Neuronal stem cell (in vitro differentiated cells): ENCODE measurements around the gene CAMK1D.

Experiments
- DNase-seq: peaks from one replicate; pipeline ENCODE4 v3.0.0-alpha.2; 2013; ENCODE audit warnings: low spot score
- H2AFZ ChIP-seq: one replicate; pipeline ENCODE4 v1.6.1; 2013; ENCODE audit warnings: mild to moderate bottlenecking, low read length, inconsistent platforms
- H2AK5ac ChIP-seq: 2 replicates; pipeline ENCODE4 v1.6.1; 2013; ENCODE audit warnings: low read depth, mild to moderate bottlenecking, inconsistent platforms, low read length, moderate library complexity, mixed read lengths
- H2BK120ac ChIP-seq: 2 replicates; pipeline ENCODE4 v1.6.1; 2013; ENCODE audit warnings: low read depth, mild to moderate bottlenecking, inconsistent platforms, low read length, moderate library complexity, mixed read lengths
- H2BK12ac ChIP-seq: one replicate; pipeline ENCODE4 v1.6.1; 2013; ENCODE audit warnings: low read length, inconsistent platforms
- H2BK15ac ChIP-seq: 2 replicates; pipeline ENCODE4 v1.6.1; 2013; ENCODE audit warnings: mild to moderate bottlenecking, low read length, inconsistent platforms, mixed read lengths
- H2BK5ac ChIP-seq: one replicate; pipeline ENCODE4 v1.6.1; 2013; ENCODE audit warnings: inconsistent platforms, mild to moderate bottlenecking, low read length, moderate library complexity
- H3K14ac ChIP-seq: one replicate; pipeline ENCODE4 v1.6.1; 2013; ENCODE audit warnings: low read length, inconsistent platforms
- H3K18ac ChIP-seq: 2 replicates; pipeline ENCODE4 v1.6.1; 2013; ENCODE audit warnings: low read length, inconsistent platforms
- H3K23ac ChIP-seq: 2 replicates; pipeline ENCODE4 v1.6.1; 2013; ENCODE audit warnings: low read depth, mild to moderate bottlenecking, mixed read lengths, low read length, inconsistent platforms; ENCODE audit not compliant: poor library complexity
- H3K27ac ChIP-seq: replicated peaks from 3 replicates; pipeline ENCODE4 v1.5.1; 2013; ENCODE audit warnings: low read length, inconsistent platforms
- H3K27me3 ChIP-seq, 3 experiments: 2 replicates each; pipeline ENCODE4 v1.6.1; 2013; ENCODE audit warnings: low read length in 3 of 3, mild to moderate bottlenecking in 2 of 3, inconsistent platforms in 1 of 3, low read depth in 1 of 3, mixed read lengths in 1 of 3, moderate library complexity in 1 of 3; ENCODE audit not compliant: control insufficient read depth in 3 of 3, insufficient read depth in 3 of 3
- H3K36me3 ChIP-seq, 2 donors: replicated peaks in 1 of 2; 2 replicates each; pipeline ENCODE4 v1.6.1; 2013; ENCODE audit warnings: low read length in 2 of 2; ENCODE audit not compliant: control insufficient read depth in 2 of 2, insufficient read depth in 2 of 2
- H3K4ac ChIP-seq: 2 replicates; pipeline ENCODE4 v1.6.1; 2013; ENCODE audit warnings: inconsistent platforms, mild to moderate bottlenecking, low read length, moderate library complexity
- H3K4me1 ChIP-seq, 2 donors: 1 replicate in 1 of 2; 2 replicates in 1 of 2; pipeline ENCODE4 v1.6.1; 2013; ENCODE audit warnings: low read length in 2 of 2, low read depth in 1 of 2; ENCODE audit not compliant: control insufficient read depth in 2 of 2, insufficient read depth in 1 of 2
- H3K4me2 ChIP-seq: one replicate; pipeline ENCODE4 v1.6.1; 2013; ENCODE audit warnings: mild to moderate bottlenecking, low read length, inconsistent platforms; ENCODE audit not compliant: insufficient read depth, poor library complexity, severe bottlenecking
- H3K4me3 ChIP-seq, 2 donors: 2 replicates each; pipeline ENCODE4 v1.5.1; 2013; ENCODE audit warnings: low read length in 2 of 2, mild to moderate bottlenecking in 2 of 2, inconsistent platforms in 1 of 2, moderate library complexity in 1 of 2
- H3K79me1 ChIP-seq: one replicate; pipeline ENCODE4 v1.6.1; 2013; ENCODE audit warnings: low read depth, mild to moderate bottlenecking, inconsistent platforms, low read length, moderate library complexity
- H3K9ac ChIP-seq: one replicate; pipeline ENCODE4 v1.6.1; 2013; ENCODE audit warnings: mild to moderate bottlenecking, low read depth, low read length, inconsistent platforms; ENCODE audit not compliant: poor library complexity
- H3K9me3 ChIP-seq, 2 donors: replicated peaks in 1 of 2; 2 replicates each; pipeline versions ENCODE3 to v1.6.1; 2013; ENCODE audit warnings: low read length in 2 of 2, mild to moderate bottlenecking in 2 of 2, inconsistent platforms in 1 of 2, low read depth in 1 of 2, mixed read lengths in 1 of 2, moderate library complexity in 1 of 2; ENCODE audit not compliant: control insufficient read depth in 2 of 2, insufficient read depth in 1 of 2
- H4K8ac ChIP-seq: one replicate; pipeline ENCODE4 v1.6.1; 2013; ENCODE audit warnings: low read depth, mild to moderate bottlenecking, inconsistent platforms, low read length, moderate library complexity
- H4K91ac ChIP-seq: one replicate; pipeline ENCODE4 v1.6.1; 2013; ENCODE audit warnings: low read length, low read depth, mild to moderate bottlenecking, inconsistent platforms; ENCODE audit not compliant: poor library complexity
- WGBS, 2 donors: extraction: QIAGEN DNeasy Blood & Tissue Kit; methylation state at CpG; one replicate each; pipeline ENCODE4 v1.1.7; 2013; ENCODE audit warnings: missing lambda C conversion rate in 2 of 2, mixed read lengths in 1 of 2; ENCODE audit not compliant: insufficient read length in 2 of 2, insufficient replicate concordance in 1 of 2; ENCODE audit errors: extremely low coverage in 2 of 2; 5-methylcytosine and 5-hydroxymethylcytosine counted together

Gene CAMK1D

GRCh38 chr10:12749760-12750478 is 400.6 kb downstream of the CAMK1D start:
- Histone ChIP-seq H2BK15ac (no peak overlapping the region), H3K14ac (no peak overlapping the region), H3K4me2 (no peak overlapping the region), H2BK120ac (no peak overlapping the region), H4K8ac (no peak overlapping the region), H2AFZ (no peak overlapping the region), H3K36me3 (no peaks in the 10 kb centered on the region), H3K27ac (no peak overlapping the region), H4K91ac (no peak overlapping the region), H3K4me3 (no peak overlapping the region), H3K9me3 (peaks cover 0 to 3% of the 10 kb centered on the region in 2 donors), H3K23ac (no peak overlapping the region), H2BK12ac (no peak overlapping the region), H3K4ac (no peak overlapping the region), H2BK5ac (no peak overlapping the region), H2AK5ac (no peak overlapping the region), H3K4me1 (peaks cover 3 to 12% of the 10 kb centered on the region in 2 donors), H3K79me1 (no peaks in the 10 kb centered on the region), H3K9ac (no peak overlapping the region), H3K18ac (no peak overlapping the region), H3K27me3 (no peaks in the 10 kb centered on the region)
- no CpG with 5 or more reads among the region's 14 CpGs for WGBS, 2 donors
- no peak for DNase-seq

DNA sequence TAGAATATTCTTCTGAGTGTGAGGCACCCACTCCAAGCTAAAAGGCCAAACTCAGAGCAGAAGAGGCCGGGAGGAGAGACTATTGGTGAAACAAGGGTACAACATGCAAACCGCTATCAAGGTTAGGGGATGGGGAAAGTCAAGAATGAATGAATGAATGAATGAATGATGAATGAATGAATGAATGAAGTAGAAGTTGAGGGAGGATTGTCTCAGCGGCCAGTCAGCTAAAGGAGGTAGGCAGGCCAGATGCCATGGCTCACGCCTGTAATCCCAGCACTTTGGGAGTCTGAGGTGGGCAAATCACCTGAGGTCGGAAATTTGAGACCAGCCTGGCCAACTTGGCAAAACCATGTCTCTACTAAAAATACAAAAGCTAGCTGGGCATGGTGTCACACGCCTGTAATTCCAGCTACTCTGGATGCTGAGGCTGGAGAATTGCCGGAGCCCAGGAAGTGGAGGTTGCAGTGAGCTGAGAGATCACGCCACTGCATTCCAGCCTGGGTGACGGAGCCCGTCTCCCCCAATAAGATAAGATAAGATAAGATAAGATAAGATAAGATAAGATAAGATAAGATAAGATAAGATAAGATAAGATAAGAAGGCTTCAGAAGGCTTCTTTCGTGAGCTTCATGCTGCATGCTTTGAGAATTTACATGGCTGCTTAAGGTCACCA is 401.3 kb downstream of the CAMK1D start:
- Histone ChIP-seq H3K36me3 (no peaks in the 10 kb centered on the region), H3K4me2 (no peak overlapping the region), H2BK15ac (no peak overlapping the region), H3K4me1 (peaks cover 3 to 12% of the 10 kb centered on the region in 2 donors), H3K79me1 (no peaks in the 10 kb centered on the region), H2BK120ac (no peak overlapping the region), H3K14ac (no peak overlapping the region), H4K91ac (no peak overlapping the region), H3K27ac (no peak overlapping the region), H3K4ac (no peak overlapping the region), H3K9me3 (peaks cover 0 to 3% of the 10 kb centered on the region in 2 donors), H3K4me3 (no peak overlapping the region), H3K18ac (no peak overlapping the region), H2BK12ac (no peak overlapping the region), H2AFZ (no peak overlapping the region), H3K27me3 (no peaks in the 10 kb centered on the region), H3K23ac (no peak overlapping the region), H3K9ac (no peak overlapping the region), H2AK5ac (no peak overlapping the region), H4K8ac (no peak overlapping the region), H2BK5ac (no peak overlapping the region)
- no CpG with 5 or more reads among the region's 11 CpGs for WGBS, 2 donors
- no peak for DNase-seq

DNA sequence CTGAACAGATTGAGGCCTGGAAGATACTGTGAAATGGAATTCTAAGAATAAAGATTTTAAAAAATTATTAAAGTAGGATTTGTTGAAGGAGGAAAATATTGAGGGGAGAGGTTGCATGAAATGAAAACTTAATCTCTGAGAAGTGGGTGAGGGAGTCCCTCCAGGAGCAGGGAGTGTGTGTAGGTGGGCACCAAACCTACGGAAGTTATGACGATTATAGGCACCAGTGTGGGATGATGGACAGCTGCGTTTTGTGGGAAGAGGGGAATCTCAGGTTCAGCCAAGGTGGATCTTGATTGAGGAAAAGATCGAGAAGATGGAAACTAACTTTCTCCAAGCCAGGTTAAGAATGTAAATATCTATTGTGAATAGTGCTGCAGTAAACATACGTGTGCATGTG is 405.7 kb downstream of the CAMK1D start:
- Histone ChIP-seq H2BK12ac (no peak overlapping the region), H3K27ac (no peak overlapping the region)

GRCh38 chr10:12757351-12757750 is 408.0 kb downstream of the CAMK1D start:
- H3K4me3 ChIP-seq = no peak overlapping the region
- DNase-seq = no peak
- no peaks in the 10 kb centered on the region for H3K36me3 ChIP-seq
- H2BK5ac ChIP-seq = no peak overlapping the region
- no peak overlapping the region for H2BK120ac ChIP-seq
- H3K9me3 ChIP-seq = peaks cover 0 to 3% of the 10 kb centered on the region in 2 donors
- no peak overlapping the region for H4K8ac ChIP-seq
- no peak overlapping the region for H2AFZ ChIP-seq
- H2BK12ac ChIP-seq = no peak overlapping the region
- no peak overlapping the region for H3K27ac ChIP-seq
- no peak overlapping the region for H3K4me2 ChIP-seq
- H2AK5ac ChIP-seq = no peak overlapping the region
- H3K14ac ChIP-seq = no peak overlapping the region
- H3K27me3 ChIP-seq = no peaks in the 10 kb centered on the region
- H3K9ac ChIP-seq = no peak overlapping the region
- no peaks in the 10 kb centered on the region for H3K4me1 ChIP-seq
- no peak overlapping the region for H3K18ac ChIP-seq
- no CpG with 5 or more reads among the region's 2 CpGs for WGBS, 2 donors
- no peak overlapping the region for H2BK15ac ChIP-seq
- H3K4ac ChIP-seq = no peak overlapping the region
- H3K23ac ChIP-seq = no peak overlapping the region
- H3K79me1 ChIP-seq = no peaks in the 10 kb centered on the region
- H4K91ac ChIP-seq = no peak overlapping the region

More for the DNA sequence above, 405.7 kb downstream of the CAMK1D start:
- no peak overlapping the region for H2BK120ac ChIP-seq
- H3K9me3 ChIP-seq = peaks cover 0 to 3% of the 10 kb centered on the region in 2 donors
- no peaks in the 10 kb centered on the region for H3K79me1 ChIP-seq
- no peak overlapping the region for H2BK5ac ChIP-seq
- H4K91ac ChIP-seq = no peak overlapping the region
- no peaks in the 10 kb centered on the region for H3K36me3 ChIP-seq
- no peak overlapping the region for H3K9ac ChIP-seq
- no CpG with 5 or more reads among the region's 5 CpGs for WGBS, 2 donors
- no peak overlapping the region for H3K4me2 ChIP-seq
- DNase-seq = no peak
- no peak overlapping the region for H3K4me3 ChIP-seq
- H2BK15ac ChIP-seq = no peak overlapping the region
- no peak overlapping the region for H2AK5ac ChIP-seq
- H3K27me3 ChIP-seq = no peaks in the 10 kb centered on the region
- no peaks in the 10 kb centered on the region for H3K4me1 ChIP-seq
- no peak overlapping the region for H3K18ac ChIP-seq
- H2AFZ ChIP-seq = no peak overlapping the region
- no peak overlapping the region for H3K4ac ChIP-seq
- H3K14ac ChIP-seq = no peak overlapping the region
- no peak overlapping the region for H3K23ac ChIP-seq
- H4K8ac ChIP-seq = no peak overlapping the region
